ENCODE results near the gene MRPL49. TPM values are rescaled to one million over a fixed set of nuclear protein-coding genes. Genes with fewer than 3 reads are reported as not detected.

MRPL49 gene
- total and polyA plus RNA-seq, 2 of the 13 experiments (the other 11 are each of a cell fraction or from before 2014, with no cell fraction given): 39.2 to 53.3 TPM

- 89% methylated on average over 4 of the region's 4 CpGs for WGBS (ENCODE audit: low lambda C conversion rate)
- no peak overlapping the region for H3K9ac ChIP-seq (ENCODE audit: insufficient read depth, low read depth, low read length)
- H3K4me1 ChIP-seq (ENCODE audit: insufficient read depth, low read length): no peaks in the 10 kb centered on the region
- H3K36me3 ChIP-seq (replicated peaks in 1 of 2; ENCODE audit: control insufficient read depth in 1 of 2, insufficient read depth in 2 of 2, low read length in 2 of 2): peaks cover 9 to 25% of the 10 kb centered on the region in 2 experiments; a peak in 4 of 5 replicates
- TF ChIP-seq AKNA (CRISPR knock-in tag; IDR thresholded peaks at IDR 0.05; ENCODE audit: borderline replicate concordance) (no peak), ZFP1 (CRISPR knock-in tag; IDR thresholded peaks at IDR 0.05) (no peak), ZNF784 (CRISPR knock-in tag; IDR thresholded peaks at IDR 0.05; ENCODE audit: borderline replicate concordance) (no peak), ZBTB33 (CRISPR knock-in tag; IDR thresholded peaks at IDR 0.05) (peak; percentile 83; the same call in 1 of the 2 replicates), RXRB (CRISPR knock-in tag; IDR thresholded peaks at IDR 0.05; ENCODE audit: borderline replicate concordance) (no peak), KLF13 (CRISPR knock-in tag; IDR thresholded peaks at IDR 0.05) (no peak)
- intact Hi-C loops (cut with micrococcal nuclease; ENCODE audit: unreplicated experiment) (no loop called here), in situ Hi-C loops (cut with HindIII; ENCODE audit: extremely low pct_ligation_motif_present, low pct_unique_long_range_greater_than_20kb) (no loop called here)
- H3K4me2 ChIP-seq (ENCODE audit: low read depth, low read length): no peak overlapping the region
- H3K4me3 ChIP-seq (replicated peaks in 1 of 3; ENCODE audit: insufficient read depth in 1 of 3, low read depth in 2 of 3, low read length in 3 of 3): no peak overlapping the region
- H3K27ac ChIP-seq (ENCODE audit: extremely low read length, insufficient read depth, low read length): no peak overlapping the region
- no peaks in the 10 kb centered on the region for H3K79me2 ChIP-seq (ENCODE audit: insufficient read depth, low read length)
- ChIA-PET POLR2A (no interaction called here), CTCF (ENCODE audit: low intra/inter-chr PET ratio, low total read pairs) (no interaction called here)
- no peaks in the 10 kb centered on the region for H3K27me3 ChIP-seq (ENCODE audit: control insufficient read depth in 1 of 2, insufficient read depth in 2 of 2, low read length in 2 of 2)
- no peaks in the 10 kb centered on the region for H3K9me3 ChIP-seq (ENCODE audit: low read length)
- ATAC-seq (no peak), FAIRE-seq (no peak), DNase-seq (ENCODE audit: low spot score) (no peak)
- no peaks in the 10 kb centered on the region for H4K20me1 ChIP-seq (ENCODE audit: insufficient read depth, low read length)
- no peak overlapping the region for H2AFZ ChIP-seq (ENCODE audit: low read length)
- BruUV-seq (replicated peaks): no TSS peak
Measured at GRCh38 chr11:65104628-65105027, 17.5 kb upstream of the MRPL49 start.

All from HepG2 (cell line).